Tibial nerve (tissue), 4 donors: ENCODE measurements around the gene IL16. TPM values are rescaled to one million over a fixed set of nuclear protein-coding genes. Genes with fewer than 3 reads are reported as not detected.
"Not testable (repeated sequence)": the region's sequence is repeated elsewhere in the genome, so short reads cannot be mapped to it uniquely, and the experiment has no call there.

ENCODE experiments used
- DNase-seq, 2 donors: peaks; one replicate each; pipeline ENCODE4 v3.0.0-alpha.2; 2019; ENCODE audit warnings: low spot score in 2 of 2
- H3K27ac ChIP-seq, 4 donors: fragments of 200-600 bp; sonication (generic) in 3 of 4; one replicate each; pipeline ENCODE4 v1.5.1; 2017 to 2019; ENCODE audit warnings: mild to moderate bottlenecking in 1 of 4
- H3K27me3 ChIP-seq, 2 donors: fragments of 200-600 bp; sonication (generic) in 1 of 2; one replicate each; pipeline versions ENCODE4 v1.5.1 to v1.6.0; 2017 to 2019
- H3K36me3 ChIP-seq, 3 donors: fragments of 200-600 bp; sonication (generic); one replicate each; pipeline ENCODE4 v1.5.1; 2018 to 2019
- H3K4me1 ChIP-seq, 4 donors: fragments of 200-600 bp; sonication (generic) in 3 of 4; one replicate each; pipeline ENCODE4 v1.5.1; 2017 to 2019
- H3K4me3 ChIP-seq, 4 donors: fragments of 200-600 bp; sonication (generic) in 3 of 4; one replicate each; pipeline ENCODE4 v1.5.1; 2017 to 2019; ENCODE audit warnings: mild to moderate bottlenecking in 1 of 4, moderate library complexity in 1 of 4
- H3K9me3 ChIP-seq, 4 donors: fragments of 200-600 bp; sonication (generic) in 3 of 4; one replicate each; pipeline ENCODE4 v1.5.1; 2017 to 2019
- EP300 ChIP-seq, 2 donors: sonication (generic); formaldehyde crosslinking; IDR thresholded peaks; one replicate each; pipeline ENCODE4 v1.6.1; 2017; ENCODE audit warnings: antibody characterized with exemption in 2 of 2, mild to moderate bottlenecking in 1 of 2
- POLR2A ChIP-seq, 2 donors: fragments of 450-650 bp; IDR thresholded peaks; one replicate each; pipeline ENCODE4 v1.6.1; 2017; ENCODE audit warnings: antibody characterized with exemption in 2 of 2, mild to moderate bottlenecking in 2 of 2, moderate library complexity in 2 of 2
- WGBS, 2 donors: methylation state at CpG; one replicate each; pipeline ENCODE4 v1.1.5; 2018; 5-methylcytosine and 5-hydroxymethylcytosine counted together
- total RNA-seq, 4 donors: library from RNA; depleted of rRNA; stranded (reverse); fragments of >200 nt; gene quantifications; one replicate each; pipeline ENCODE4 v1.1.0, GENCODE V29; 2016
- TF ChIP-seq, protein P1 (sequence below), 5 experiments: fragments of 200-600 bp in 3 of 5; fragments of 450-650 bp in 2 of 5; sonication (generic) in 3 of 5; IDR thresholded peaks; one replicate each; pipeline ENCODE4 v1.5.1; 2016 to 2019; ENCODE audit warnings: antibody characterized with exemption in 5 of 5, mild to moderate bottlenecking in 3 of 5, moderate library complexity in 2 of 5

The IL16 gene
- total RNA-seq, 4 donors from 2014 or later = 69.3 to 80.2 (median 75.1) TPM

DNA sequence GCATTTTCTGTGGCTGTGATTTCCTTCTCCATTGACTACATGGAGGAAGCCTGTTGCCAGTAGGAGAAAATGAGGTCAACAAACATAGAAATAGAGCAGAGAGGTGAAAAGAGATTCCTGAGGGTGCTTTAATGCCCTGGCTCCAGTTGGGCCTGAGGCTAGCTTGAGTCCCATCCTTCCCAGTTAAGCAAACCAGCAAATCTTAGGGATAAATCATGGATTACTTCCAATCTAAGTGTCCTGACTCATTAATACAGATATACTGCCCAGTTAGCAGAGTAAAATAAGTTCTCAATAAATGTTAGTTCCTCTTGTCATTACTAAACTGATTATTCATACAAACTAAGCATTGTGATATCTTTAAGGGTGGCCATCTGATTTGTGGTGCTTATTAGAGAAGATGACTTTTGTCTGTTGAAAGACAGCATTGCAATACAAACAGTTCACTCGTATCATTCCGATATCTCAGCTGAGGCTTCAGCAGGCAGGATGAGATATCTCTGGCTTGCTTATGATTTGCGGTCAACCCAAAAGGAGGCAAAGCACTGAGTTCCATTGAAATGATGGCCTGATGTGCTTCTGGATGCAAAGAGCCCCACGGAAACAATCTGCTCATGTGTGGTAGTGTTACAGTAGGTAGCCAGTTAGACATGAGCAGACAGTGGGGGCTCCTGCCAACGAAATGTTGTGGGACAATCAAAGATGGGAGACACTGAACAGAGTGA, 133.8 kb downstream of the IL16 start:
- no peaks in the 10 kb centered on the region for H3K27me3 ChIP-seq
- H3K4me1 ChIP-seq = no peaks in the 10 kb centered on the region
- no peak overlapping the region for H3K27ac ChIP-seq
- H3K9me3 ChIP-seq = no peaks in the 10 kb centered on the region
- no peak for DNase-seq
- no peak overlapping the region for H3K4me3 ChIP-seq
- H3K36me3 ChIP-seq = no peaks in the 10 kb centered on the region
- 90 to 97% methylated on average over 5 of the region's 5 CpGs for WGBS, 2 donors
- TF ChIP-seq, protein P1, sequence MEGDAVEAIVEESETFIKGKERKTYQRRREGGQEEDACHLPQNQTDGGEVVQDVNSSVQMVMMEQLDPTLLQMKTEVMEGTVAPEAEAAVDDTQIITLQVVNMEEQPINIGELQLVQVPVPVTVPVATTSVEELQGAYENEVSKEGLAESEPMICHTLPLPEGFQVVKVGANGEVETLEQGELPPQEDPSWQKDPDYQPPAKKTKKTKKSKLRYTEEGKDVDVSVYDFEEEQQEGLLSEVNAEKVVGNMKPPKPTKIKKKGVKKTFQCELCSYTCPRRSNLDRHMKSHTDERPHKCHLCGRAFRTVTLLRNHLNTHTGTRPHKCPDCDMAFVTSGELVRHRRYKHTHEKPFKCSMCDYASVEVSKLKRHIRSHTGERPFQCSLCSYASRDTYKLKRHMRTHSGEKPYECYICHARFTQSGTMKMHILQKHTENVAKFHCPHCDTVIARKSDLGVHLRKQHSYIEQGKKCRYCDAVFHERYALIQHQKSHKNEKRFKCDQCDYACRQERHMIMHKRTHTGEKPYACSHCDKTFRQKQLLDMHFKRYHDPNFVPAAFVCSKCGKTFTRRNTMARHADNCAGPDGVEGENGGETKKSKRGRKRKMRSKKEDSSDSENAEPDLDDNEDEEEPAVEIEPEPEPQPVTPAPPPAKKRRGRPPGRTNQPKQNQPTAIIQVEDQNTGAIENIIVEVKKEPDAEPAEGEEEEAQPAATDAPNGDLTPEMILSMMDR (IDR thresholded peaks at IDR 0.05) = no peak
- TF ChIP-seq EP300 (IDR thresholded peaks at IDR 0.05) (no peak), POLR2A (IDR thresholded peaks at IDR 0.05) (no peak)

DNA sequence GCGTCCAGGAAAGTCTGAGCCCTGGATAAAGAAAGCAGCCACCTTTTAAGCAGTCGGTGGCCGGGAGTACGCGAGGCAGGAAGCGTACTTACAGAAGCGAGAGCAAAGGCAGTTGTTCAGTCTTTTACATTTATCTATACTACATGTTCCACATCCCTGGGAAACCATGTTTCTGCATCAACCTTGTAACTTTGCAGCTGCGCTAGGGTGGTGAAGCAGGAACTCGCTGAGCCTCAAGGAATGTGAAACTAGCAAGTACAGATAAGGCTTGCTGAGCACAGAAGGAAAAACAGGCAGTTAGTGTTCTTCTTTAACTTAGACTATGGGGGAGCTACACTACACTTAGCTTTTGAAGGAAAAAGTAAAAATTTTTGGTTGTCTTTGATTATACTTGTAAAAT, 134.5 kb downstream of the IL16 start:
- not testable (repeated sequence) for H3K36me3 ChIP-seq, DNase-seq, H3K27me3 ChIP-seq, H3K4me3 ChIP-seq, H3K4me1 ChIP-seq, H3K27ac ChIP-seq, H3K9me3 ChIP-seq
- 84 to 86% methylated on average over 9 of the region's 9 CpGs for WGBS, 2 donors

DNA sequence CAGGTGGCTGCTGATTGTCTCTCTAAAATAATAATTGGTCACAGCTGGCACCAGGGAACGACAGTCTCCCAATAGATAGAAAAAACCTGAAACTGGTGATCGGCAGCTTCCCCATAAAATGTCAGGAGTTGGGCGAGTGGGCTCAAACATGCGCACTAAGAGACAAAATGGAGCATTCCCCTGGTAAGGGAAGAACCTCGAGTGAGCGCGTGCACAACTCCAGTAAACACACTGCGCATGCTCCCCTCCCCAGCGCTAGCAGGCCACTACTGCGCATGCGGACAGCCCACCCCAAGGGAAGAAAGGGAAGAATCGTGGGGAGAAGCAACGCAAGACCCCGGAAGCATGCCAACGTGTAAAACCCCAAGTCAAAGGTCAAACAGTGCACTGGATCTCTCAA, 134.9 kb downstream of the IL16 start:
- no peak for TF ChIP-seq POLR2A (IDR thresholded peaks at IDR 0.05)
- TF ChIP-seq, protein P1 (IDR thresholded peaks at IDR 0.05) = no peak
- no peak for TF ChIP-seq EP300 (IDR thresholded peaks at IDR 0.05)
- DNase-seq = no peak
- Histone ChIP-seq H3K9me3 (no peaks in the 10 kb centered on the region), H3K27me3 (no peaks in the 10 kb centered on the region), H3K4me3 (no peak overlapping the region), H3K27ac (no peak overlapping the region), H3K36me3 (no peaks in the 10 kb centered on the region), H3K4me1 (no peaks in the 10 kb centered on the region)
- WGBS, 2 donors = 88 to 93% methylated on average over 15 of the region's 15 CpGs

GRCh38 chr15:81332326-81332725, 135.6 kb downstream of the IL16 start:
- DNase-seq = no peak
- Histone ChIP-seq H3K27me3 (no peaks in the 10 kb centered on the region), H3K9me3 (no peaks in the 10 kb centered on the region), H3K27ac (no peak overlapping the region), H3K36me3 (no peaks in the 10 kb centered on the region), H3K4me1 (peaks cover 0 to 4% (median under 1%) of the 10 kb centered on the region in 4 donors), H3K4me3 (no peak overlapping the region)
- TF ChIP-seq POLR2A (IDR thresholded peaks at IDR 0.05) = no peak
- TF ChIP-seq EP300 (IDR thresholded peaks at IDR 0.05) = no peak
- TF ChIP-seq, protein P1 (IDR thresholded peaks at IDR 0.05) = no peak
- WGBS, 2 donors = 93 to 97% methylated on average over 8 to 12 of the region's 12 CpGs

DNA sequence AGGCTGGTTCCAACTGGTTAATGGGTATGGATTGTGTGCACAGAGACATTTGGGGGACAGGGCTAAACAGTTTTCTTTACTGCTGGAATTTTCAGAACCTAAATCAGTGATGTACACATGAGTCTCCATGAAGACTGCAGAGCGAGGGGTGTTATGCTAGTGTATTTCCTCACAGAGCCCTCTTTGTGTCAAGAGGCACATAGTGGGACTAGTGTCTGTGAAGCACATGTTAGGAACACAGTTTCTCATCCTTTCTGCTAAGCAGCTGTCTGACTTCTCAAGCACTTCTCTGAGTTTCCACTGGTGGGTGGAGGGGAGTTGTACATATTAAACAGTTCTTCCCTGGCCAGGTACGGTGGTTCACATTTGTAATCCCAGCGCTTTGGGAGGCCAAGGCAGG, 136.7 kb downstream of the IL16 start:
- 92 to 98% methylated on average over 3 of the region's 3 CpGs for WGBS, 2 donors
- Histone ChIP-seq H3K36me3 (no peaks in the 10 kb centered on the region), H3K9me3 (no peaks in the 10 kb centered on the region), H3K27ac (no peak overlapping the region), H3K4me1 (peaks cover 0 to 14% (median 9%) of the 10 kb centered on the region in 4 donors), H3K4me3 (no peak overlapping the region), H3K27me3 (no peaks in the 10 kb centered on the region)
- TF ChIP-seq EP300 (IDR thresholded peaks at IDR 0.05) (no peak), POLR2A (IDR thresholded peaks at IDR 0.05) (no peak)
- TF ChIP-seq, protein P1 (IDR thresholded peaks at IDR 0.05) = no peak
- no peak for DNase-seq
